SK-N-SH (cell line): ENCODE results near the gene RLBP1. TPM values are rescaled to one million over a fixed set of nuclear protein-coding genes. Genes with fewer than 3 reads are reported as not detected.

Source experiments
- CTCF ChIA-PET: fragments of 300-600, 350-600 bp; formaldehyde crosslinking; extraction: SDS; loops from one replicate; lab custom pipeline; 2021; lab: Yijun Ruan, JAX
- POLR2A ChIA-PET: fragments of 350-600 bp; sonication (Branson Sonifier 250); formaldehyde crosslinking; extraction: SDS; loops from one replicate; lab custom pipeline; 2020; ENCODE audit warnings: antibody characterized with exemption, inconsistent platforms; lab: Yijun Ruan, JAX
- DNase-seq: peaks from one replicate; pipeline ENCODE4 v3.0.0; 2012
- H2AFZ ChIP-seq: fragments of 200-600 bp; sonication (generic); 2 replicates; pipeline ENCODE4 v1.8.1; 2016; ENCODE audit warnings: antibody characterized with exemption, mild to moderate bottlenecking, low read depth
- H3F3A ChIP-seq: fragments of 200-600 bp; sonication (generic); replicated peaks from 2 replicates; pipeline ENCODE3; 2016; ENCODE audit warnings: antibody characterized with exemption, mild to moderate bottlenecking; ENCODE audit not compliant: insufficient read depth
- H3K27ac ChIP-seq, 2 experiments: fragments of 200-500 bp in 1 of 2; fragments of 200-600 bp in 1 of 2; sonication (Bioruptor generic) in 1 of 2; sonication (generic), shearing (Covaris generic) in 1 of 2; 2 replicates each; pipeline versions ENCODE4 v1.5.1 to v1.6.1; 2014 to 2016; ENCODE audit warnings: low read depth in 2 of 2, inconsistent platforms in 1 of 2, low read length in 1 of 2, mild to moderate bottlenecking in 1 of 2, mixed read lengths in 1 of 2
- H3K27me3 ChIP-seq: fragments of 200-600 bp; sonication (generic), shearing (Covaris generic); 2 replicates; pipeline ENCODE4 v1.6.1; 2016; ENCODE audit warnings: mixed run types; ENCODE audit not compliant: insufficient read depth
- H3K36me3 ChIP-seq, 2 experiments: fragments of 200-500 bp in 1 of 2; fragments of 200-600 bp in 1 of 2; sonication (Bioruptor generic) in 1 of 2; sonication (generic) in 1 of 2; replicated peaks in 1 of 2; 2 replicates each; pipeline versions ENCODE3 to v1.5.1; 2014 to 2016; ENCODE audit warnings: low read length in 1 of 2, mild to moderate bottlenecking in 1 of 2; ENCODE audit not compliant: insufficient read depth in 2 of 2, control insufficient read depth in 1 of 2
- H3K4me1 ChIP-seq, 2 experiments: fragments of 200-500 bp in 1 of 2; fragments of 200-600 bp in 1 of 2; sonication (Bioruptor generic) in 1 of 2; sonication (generic), shearing (Covaris generic) in 1 of 2; 2 replicates each; pipeline versions ENCODE4 v1.5.1 to v1.6.1; 2014 to 2016; ENCODE audit warnings: low read depth in 1 of 2, low read length in 1 of 2, mixed run types in 1 of 2; ENCODE audit not compliant: insufficient read depth in 2 of 2, control insufficient read depth in 1 of 2
- H3K4me2 ChIP-seq: fragments of 200-600 bp; sonication (generic), shearing (Covaris generic); 2 replicates; pipeline ENCODE4 v1.6.1; 2017; ENCODE audit warnings: mixed run types
- H3K4me3 ChIP-seq, 2 experiments: fragments of 200-500 bp in 1 of 2; fragments of 200-600 bp in 1 of 2; sonication (Bioruptor generic) in 1 of 2; sonication (generic), shearing (Covaris generic) in 1 of 2; 2 replicates each; pipeline versions ENCODE4 v1.5.1 to v1.8.1; 2014 to 2016; ENCODE audit warnings: low read depth in 2 of 2, inconsistent platforms in 1 of 2, low read length in 1 of 2, mild to moderate bottlenecking in 1 of 2, mixed read lengths in 1 of 2, moderate library complexity in 1 of 2
- H3K79me2 ChIP-seq: fragments of 200-600 bp; sonication (generic); 2 replicates; pipeline ENCODE4 v1.8.1; 2017; ENCODE audit warnings: mild to moderate bottlenecking; ENCODE audit not compliant: insufficient read depth
- H3K9ac ChIP-seq: fragments of 200-600 bp; sonication (generic); 2 replicates; pipeline ENCODE4 v1.6.1; 2017; ENCODE audit warnings: mixed run types
- H3K9me2 ChIP-seq: fragments of 200-600 bp; sonication (generic); 2 replicates; pipeline ENCODE4 v1.6.1; 2017; ENCODE audit warnings: mixed run types
- H3K9me3 ChIP-seq: fragments of 200-600 bp; sonication (generic); 2 replicates; pipeline ENCODE4 v1.6.1; 2017; ENCODE audit warnings: mixed run types, mild to moderate bottlenecking, moderate library complexity
- H4K20me1 ChIP-seq: fragments of 200-600 bp; sonication (generic); 2 replicates; pipeline ENCODE4 v1.6.1; 2017; ENCODE audit warnings: mild to moderate bottlenecking, mixed run types; ENCODE audit not compliant: insufficient read depth
- EZH2phosphoT487 ChIP-seq: fragments of 200-600 bp; sonication (generic); IDR thresholded peaks from 2 replicates; pipeline ENCODE4 v1.6.1; 2017; ENCODE audit warnings: low read depth, mixed run types, mild to moderate bottlenecking, antibody characterized with exemption, moderate library complexity, borderline replicate concordance
- GABPA ChIP-seq: IDR thresholded peaks from 2 replicates; pipeline ENCODE4 v1.4.0; 2012; ENCODE audit warnings: low read depth, mild to moderate bottlenecking
- MEF2A ChIP-seq: IDR thresholded peaks from 2 replicates; pipeline ENCODE4 v1.4.0; 2012; ENCODE audit warnings: low read depth, borderline replicate concordance
- MXI1 ChIP-seq: IDR thresholded peaks from 2 replicates; pipeline ENCODE4 v1.6.1; 2012; ENCODE audit warnings: mild to moderate bottlenecking, low read depth, low read length, improper control_type of control experiment
- NFIC ChIP-seq: IDR thresholded peaks from 2 replicates; pipeline ENCODE4 v1.4.0; 2012; ENCODE audit warnings: borderline replicate concordance
- POLR2AphosphoS5 ChIP-seq: IDR thresholded peaks from 2 replicates; pipeline ENCODE4 v1.6.1; 2012; ENCODE audit warnings: low read depth, low read length
- RXRA ChIP-seq: IDR thresholded peaks from 2 replicates; pipeline ENCODE4 v1.4.0; 2012; ENCODE audit warnings: low read depth, mild to moderate bottlenecking, borderline replicate concordance
- SMC3 ChIP-seq: IDR thresholded peaks from 2 replicates; pipeline ENCODE4 v1.6.1; 2012; ENCODE audit warnings: low read depth, low read length, improper control_type of control experiment
- TCF12 ChIP-seq: IDR thresholded peaks from 2 replicates; pipeline ENCODE4 v1.4.0; 2012
- TEAD4 ChIP-seq: IDR thresholded peaks from 2 replicates; pipeline ENCODE4 v1.4.0; 2012; ENCODE audit warnings: mild to moderate bottlenecking, borderline replicate concordance; ENCODE audit not compliant: insufficient read depth
- WGBS: methylation state at CpG from one replicate; pipeline ENCODE4 v1.1.6; 2017; ENCODE audit warnings: low lambda C conversion rate; 5-methylcytosine and 5-hydroxymethylcytosine counted together
- polyA plus RNA-seq, 3 experiments: library from polyadenylated mRNA; depleted of rRNA; stranded (reverse); fragments of >200 nt; gene quantifications; 2 replicates each; pipeline ENCODE4 v1.2.3, GENCODE V29; 2012
- TF ChIP-seq, protein P1 (sequence below): IDR thresholded peaks from 2 replicates; pipeline ENCODE4 v1.6.1; 2012; ENCODE audit warnings: mild to moderate bottlenecking, low read depth, low read length, moderate library complexity
- TF ChIP-seq, protein P2 (sequence below): fragments of 200-600 bp; sonication (generic); IDR thresholded peaks from 2 replicates; pipeline ENCODE4 v1.6.1; 2017; ENCODE audit warnings: antibody characterized with exemption, mild to moderate bottlenecking, moderate library complexity
- TF ChIP-seq, protein P3 (sequence below): IDR thresholded peaks from 2 replicates; pipeline ENCODE4 v1.4.0; 2012; ENCODE audit warnings: low read depth, borderline replicate concordance
- TF ChIP-seq, protein P4 (sequence below): IDR thresholded peaks from 2 replicates; pipeline ENCODE4; 2012
- TF ChIP-seq, protein P5 (sequence below): IDR thresholded peaks from 2 replicates; pipeline ENCODE4 v1.4.0; 2012; ENCODE audit warnings: low read depth

Gene RLBP1
- polyA plus RNA-seq, 1 of the 3 experiments (the other 2 are of a cell fraction) = not detected

DNA sequence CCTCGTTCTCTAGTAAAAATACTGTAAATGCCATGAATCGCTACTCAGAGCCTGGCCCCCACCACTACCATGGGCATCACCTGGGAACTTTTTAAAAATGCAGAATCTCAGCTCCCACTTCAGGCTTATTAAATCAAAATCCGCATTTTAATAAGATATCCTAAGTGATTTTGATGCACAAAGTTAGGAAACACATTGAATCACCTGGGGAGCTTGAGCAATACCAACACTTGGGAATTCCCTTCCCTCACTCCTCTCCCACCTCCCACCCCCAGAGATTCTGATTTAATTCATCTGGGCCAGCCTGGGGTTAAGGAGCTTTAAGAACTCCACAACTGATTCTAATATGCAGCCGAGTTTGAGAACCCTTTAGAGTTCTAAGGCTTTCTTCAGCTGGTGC, 26.8 kb downstream of the RLBP1 start:
- ChIA-PET POLR2A (no interaction called here), CTCF (interaction anchor here (0.8 to 5.6 kb wide), 8 partner anchors 9 to 290 kb away, joined by 3 to 49 read pairs (median 4); no protein-coding TSS in a partner anchor)
- Histone ChIP-seq H3K27me3 (no peaks in the 10 kb centered on the region), H3K4me2 (no peak overlapping the region), H3K36me3 (peaks cover 16 to 66% of the 10 kb centered on the region in 2 experiments), H3K79me2 (no peaks in the 10 kb centered on the region), H4K20me1 (no peaks in the 10 kb centered on the region), H3K9me3 (no peaks in the 10 kb centered on the region), H2AFZ (no peak overlapping the region), H3K9ac (no peak overlapping the region), H3K27ac (no peak overlapping the region), H3K4me3 (no peak overlapping the region), H3F3A (peaks cover 9% of the 10 kb centered on the region), H3K9me2 (no peaks in the 10 kb centered on the region), H3K4me1 (peaks cover 4 to 9% of the 10 kb centered on the region in 2 experiments; a peak in 1 of 4 replicates)
- WGBS = 86% methylated on average over 4 of the region's 4 CpGs
- TF ChIP-seq TCF12 = no peak
- TF ChIP-seq, protein P1, sequence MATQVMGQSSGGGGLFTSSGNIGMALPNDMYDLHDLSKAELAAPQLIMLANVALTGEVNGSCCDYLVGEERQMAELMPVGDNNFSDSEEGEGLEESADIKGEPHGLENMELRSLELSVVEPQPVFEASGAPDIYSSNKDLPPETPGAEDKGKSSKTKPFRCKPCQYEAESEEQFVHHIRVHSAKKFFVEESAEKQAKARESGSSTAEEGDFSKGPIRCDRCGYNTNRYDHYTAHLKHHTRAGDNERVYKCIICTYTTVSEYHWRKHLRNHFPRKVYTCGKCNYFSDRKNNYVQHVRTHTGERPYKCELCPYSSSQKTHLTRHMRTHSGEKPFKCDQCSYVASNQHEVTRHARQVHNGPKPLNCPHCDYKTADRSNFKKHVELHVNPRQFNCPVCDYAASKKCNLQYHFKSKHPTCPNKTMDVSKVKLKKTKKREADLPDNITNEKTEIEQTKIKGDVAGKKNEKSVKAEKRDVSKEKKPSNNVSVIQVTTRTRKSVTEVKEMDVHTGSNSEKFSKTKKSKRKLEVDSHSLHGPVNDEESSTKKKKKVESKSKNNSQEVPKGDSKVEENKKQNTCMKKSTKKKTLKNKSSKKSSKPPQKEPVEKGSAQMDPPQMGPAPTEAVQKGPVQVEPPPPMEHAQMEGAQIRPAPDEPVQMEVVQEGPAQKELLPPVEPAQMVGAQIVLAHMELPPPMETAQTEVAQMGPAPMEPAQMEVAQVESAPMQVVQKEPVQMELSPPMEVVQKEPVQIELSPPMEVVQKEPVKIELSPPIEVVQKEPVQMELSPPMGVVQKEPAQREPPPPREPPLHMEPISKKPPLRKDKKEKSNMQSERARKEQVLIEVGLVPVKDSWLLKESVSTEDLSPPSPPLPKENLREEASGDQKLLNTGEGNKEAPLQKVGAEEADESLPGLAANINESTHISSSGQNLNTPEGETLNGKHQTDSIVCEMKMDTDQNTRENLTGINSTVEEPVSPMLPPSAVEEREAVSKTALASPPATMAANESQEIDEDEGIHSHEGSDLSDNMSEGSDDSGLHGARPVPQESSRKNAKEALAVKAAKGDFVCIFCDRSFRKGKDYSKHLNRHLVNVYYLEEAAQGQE = no peak
- no peak for TF ChIP-seq TEAD4
- no peak for TF ChIP-seq NFIC
- no peak for TF ChIP-seq SMC3
- no peak for TF ChIP-seq EZH2phosphoT487
- no peak for TF ChIP-seq GABPA
- TF ChIP-seq MXI1 = no peak
- TF ChIP-seq, protein P2, sequence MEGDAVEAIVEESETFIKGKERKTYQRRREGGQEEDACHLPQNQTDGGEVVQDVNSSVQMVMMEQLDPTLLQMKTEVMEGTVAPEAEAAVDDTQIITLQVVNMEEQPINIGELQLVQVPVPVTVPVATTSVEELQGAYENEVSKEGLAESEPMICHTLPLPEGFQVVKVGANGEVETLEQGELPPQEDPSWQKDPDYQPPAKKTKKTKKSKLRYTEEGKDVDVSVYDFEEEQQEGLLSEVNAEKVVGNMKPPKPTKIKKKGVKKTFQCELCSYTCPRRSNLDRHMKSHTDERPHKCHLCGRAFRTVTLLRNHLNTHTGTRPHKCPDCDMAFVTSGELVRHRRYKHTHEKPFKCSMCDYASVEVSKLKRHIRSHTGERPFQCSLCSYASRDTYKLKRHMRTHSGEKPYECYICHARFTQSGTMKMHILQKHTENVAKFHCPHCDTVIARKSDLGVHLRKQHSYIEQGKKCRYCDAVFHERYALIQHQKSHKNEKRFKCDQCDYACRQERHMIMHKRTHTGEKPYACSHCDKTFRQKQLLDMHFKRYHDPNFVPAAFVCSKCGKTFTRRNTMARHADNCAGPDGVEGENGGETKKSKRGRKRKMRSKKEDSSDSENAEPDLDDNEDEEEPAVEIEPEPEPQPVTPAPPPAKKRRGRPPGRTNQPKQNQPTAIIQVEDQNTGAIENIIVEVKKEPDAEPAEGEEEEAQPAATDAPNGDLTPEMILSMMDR = no peak
- DNase-seq = no peak

DNA sequence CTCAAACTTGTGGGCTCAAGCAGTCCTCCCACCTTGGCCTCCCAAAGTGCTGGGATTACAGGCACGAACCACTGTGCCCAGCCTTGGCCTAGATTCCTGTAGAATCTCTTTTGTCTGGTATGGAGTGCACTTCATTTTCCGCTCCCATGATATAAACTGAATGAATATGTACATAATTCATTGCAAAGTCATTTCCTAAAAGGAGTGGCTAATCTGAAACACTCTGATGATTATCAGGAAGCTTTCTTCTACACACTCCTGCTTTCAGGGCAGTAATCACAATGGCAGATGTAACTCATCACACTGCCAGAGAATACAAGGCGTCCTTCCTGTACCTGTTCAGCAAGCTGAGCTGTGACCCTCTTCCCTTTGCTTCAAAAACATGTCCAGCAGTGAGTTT, 28.6 kb downstream of the RLBP1 start:
- Histone ChIP-seq H3K4me2 (no peak overlapping the region), H3K9me2 (no peaks in the 10 kb centered on the region), H3F3A (peaks cover 9% of the 10 kb centered on the region), H3K4me3 (no peak overlapping the region), H3K9me3 (no peaks in the 10 kb centered on the region), H4K20me1 (no peaks in the 10 kb centered on the region), H3K79me2 (no peaks in the 10 kb centered on the region), H3K27me3 (no peaks in the 10 kb centered on the region), H2AFZ (no peak overlapping the region), H3K9ac (peak overlapping the region; percentile 44; the same call in 1 of the 2 replicates), H3K4me1 (peaks cover 4 to 9% of the 10 kb centered on the region in 2 experiments; a peak in 1 of 4 replicates), H3K36me3 (peaks cover 23 to 69% of the 10 kb centered on the region in 2 experiments), H3K27ac (peak overlapping the region; percentile 1 to 80)
- ChIA-PET POLR2A (interaction anchor here (0.5 kb wide), 1 partner anchor 382 kb away, joined by 4 read pairs; no protein-coding TSS in a partner anchor), CTCF (interaction anchor here (0.7 to 6.6 kb wide), 4 partner anchors 14 to 30 kb away, joined by 3 to 60 read pairs (median 8); no protein-coding TSS in a partner anchor)
- DNase-seq = peak; percentile 44
- WGBS = 67% methylated on average over 3 of the region's 3 CpGs
- TF ChIP-seq TEAD4 (no peak), POLR2AphosphoS5 (no peak), RXRA (no peak), TCF12 (peak; percentile 25; the same call in 1 of the 2 replicates), MEF2A (no peak)
- TF ChIP-seq, protein P3, sequence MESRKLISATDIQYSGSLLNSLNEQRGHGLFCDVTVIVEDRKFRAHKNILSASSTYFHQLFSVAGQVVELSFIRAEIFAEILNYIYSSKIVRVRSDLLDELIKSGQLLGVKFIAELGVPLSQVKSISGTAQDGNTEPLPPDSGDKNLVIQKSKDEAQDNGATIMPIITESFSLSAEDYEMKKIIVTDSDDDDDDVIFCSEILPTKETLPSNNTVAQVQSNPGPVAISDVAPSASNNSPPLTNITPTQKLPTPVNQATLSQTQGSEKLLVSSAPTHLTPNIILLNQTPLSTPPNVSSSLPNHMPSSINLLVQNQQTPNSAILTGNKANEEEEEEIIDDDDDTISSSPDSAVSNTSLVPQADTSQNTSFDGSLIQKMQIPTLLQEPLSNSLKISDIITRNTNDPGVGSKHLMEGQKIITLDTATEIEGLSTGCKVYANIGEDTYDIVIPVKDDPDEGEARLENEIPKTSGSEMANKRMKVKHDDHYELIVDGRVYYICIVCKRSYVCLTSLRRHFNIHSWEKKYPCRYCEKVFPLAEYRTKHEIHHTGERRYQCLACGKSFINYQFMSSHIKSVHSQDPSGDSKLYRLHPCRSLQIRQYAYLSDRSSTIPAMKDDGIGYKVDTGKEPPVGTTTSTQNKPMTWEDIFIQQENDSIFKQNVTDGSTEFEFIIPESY = no peak
- TF ChIP-seq, protein P4, sequence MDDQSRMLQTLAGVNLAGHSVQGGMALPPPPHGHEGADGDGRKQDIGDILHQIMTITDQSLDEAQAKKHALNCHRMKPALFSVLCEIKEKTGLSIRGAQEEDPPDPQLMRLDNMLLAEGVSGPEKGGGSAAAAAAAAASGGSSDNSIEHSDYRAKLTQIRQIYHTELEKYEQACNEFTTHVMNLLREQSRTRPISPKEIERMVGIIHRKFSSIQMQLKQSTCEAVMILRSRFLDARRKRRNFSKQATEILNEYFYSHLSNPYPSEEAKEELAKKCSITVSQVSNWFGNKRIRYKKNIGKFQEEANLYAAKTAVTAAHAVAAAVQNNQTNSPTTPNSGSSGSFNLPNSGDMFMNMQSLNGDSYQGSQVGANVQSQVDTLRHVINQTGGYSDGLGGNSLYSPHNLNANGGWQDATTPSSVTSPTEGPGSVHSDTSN = 0 out of 2 replicates have a peak, but pooled peaks have one; percentile 18
- TF ChIP-seq, protein P5, sequence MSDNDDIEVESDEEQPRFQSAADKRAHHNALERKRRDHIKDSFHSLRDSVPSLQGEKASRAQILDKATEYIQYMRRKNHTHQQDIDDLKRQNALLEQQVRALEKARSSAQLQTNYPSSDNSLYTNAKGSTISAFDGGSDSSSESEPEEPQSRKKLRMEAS = no peak
